Glutamatergic neuron (in vitro differentiated cells): ENCODE data around the gene GRIK4. TPM values are rescaled to one million over a fixed set of nuclear protein-coding genes. Genes with fewer than 3 reads are reported as not detected.

Experiments
- DNase-seq: peaks from one replicate; pipeline ENCODE4 v3.0.0; 2022
- H3K27ac Mint-ChIP-seq: one replicate; pipeline ENCODE4 v1.8.0; 2020; ENCODE audit warnings: mild to moderate bottlenecking, mixed read lengths, inconsistent platforms; ENCODE audit not compliant: unreplicated experiment
- H3K27me3 Mint-ChIP-seq: one replicate; pipeline ENCODE4 v1.8.0; 2020; ENCODE audit warnings: mild to moderate bottlenecking, moderate library complexity, mixed read lengths, inconsistent platforms; ENCODE audit not compliant: unreplicated experiment
- H3K36me3 Mint-ChIP-seq: one replicate; pipeline ENCODE4 v1.8.0; 2020; ENCODE audit warnings: mild to moderate bottlenecking, mixed read lengths, inconsistent platforms; ENCODE audit not compliant: unreplicated experiment
- H3K4me1 Mint-ChIP-seq: one replicate; pipeline ENCODE4 v1.8.0; 2020; ENCODE audit warnings: mild to moderate bottlenecking, low read depth, mixed read lengths, inconsistent platforms; ENCODE audit not compliant: unreplicated experiment
- H3K4me3 Mint-ChIP-seq: one replicate; pipeline ENCODE4 v1.8.0; 2020; ENCODE audit warnings: mild to moderate bottlenecking, mixed read lengths, inconsistent platforms; ENCODE audit not compliant: unreplicated experiment
- H3K9me3 Mint-ChIP-seq: one replicate; pipeline ENCODE4 v1.8.0; 2020; ENCODE audit warnings: mild to moderate bottlenecking, moderate library complexity, mixed read lengths, inconsistent platforms; ENCODE audit not compliant: unreplicated experiment
- CTCF ChIP-seq: fragments of 200-600 bp; sonication (generic); IDR thresholded peaks from one replicate; pipeline ENCODE4 v1.5.0; 2021; ENCODE audit not compliant: partially characterized antibody, unreplicated experiment
- total RNA-seq: library from RNA; stranded (reverse); fragmentation: NEBNext Ultra II Directional; extraction: Animal tissue kit (Norgen Biotek cat#: 25700); gene quantifications from one replicate; pipeline ENCODE4 v1.2.1, GENCODE V29; 2021; ENCODE audit not compliant: unreplicated experiment

GRIK4 gene
- total RNA-seq, 1 donor from 2014 or later, result 3.6 TPM

- no peak for DNase-seq
- H3K27me3 Mint-ChIP-seq, result peaks cover 8% of the 10 kb centered on the region
- no peaks in the 10 kb centered on the region for H3K9me3 Mint-ChIP-seq
- H3K27ac Mint-ChIP-seq, result no peak overlapping the region
- H3K4me1 Mint-ChIP-seq, result peaks cover 19% of the 10 kb centered on the region
- no peaks in the 10 kb centered on the region for H3K36me3 Mint-ChIP-seq
- H3K4me3 Mint-ChIP-seq, result peak overlapping the region; percentile 60
- TF ChIP-seq CTCF, result no peak
These were observed 420.9 kb downstream of the GRIK4 start for GRCh38 chr11:120932305-120932915.

- H3K4me1 Mint-ChIP-seq, result peaks cover 14% of the 10 kb centered on the region
- H3K9me3 Mint-ChIP-seq, result no peaks in the 10 kb centered on the region
- no peak for TF ChIP-seq CTCF
- no peak overlapping the region for H3K4me3 Mint-ChIP-seq
- H3K36me3 Mint-ChIP-seq, result no peaks in the 10 kb centered on the region
- no peak overlapping the region for H3K27ac Mint-ChIP-seq
- DNase-seq, result no peak
- peaks cover 4% of the 10 kb centered on the region for H3K27me3 Mint-ChIP-seq
These were observed 424.8 kb downstream of the GRIK4 start for GRCh38 chr11:120936356-120936755.

- peaks cover 4% of the 10 kb centered on the region for H3K27me3 Mint-ChIP-seq
These were observed 426.0 kb downstream of the GRIK4 start for GRCh38 chr11:120937501-120937900.

GRCh38 chr11:120938260-120938659 lies 426.7 kb downstream of the GRIK4 start:
- no peak for TF ChIP-seq CTCF
- H3K36me3 Mint-ChIP-seq, result no peaks in the 10 kb centered on the region
- no peak for DNase-seq
- H3K27me3 Mint-ChIP-seq, result peaks cover 2% of the 10 kb centered on the region
- H3K9me3 Mint-ChIP-seq, result no peaks in the 10 kb centered on the region
- peaks cover 4% of the 10 kb centered on the region for H3K4me1 Mint-ChIP-seq
- no peak overlapping the region for H3K4me3 Mint-ChIP-seq
- no peak overlapping the region for H3K27ac Mint-ChIP-seq

More at GRCh38 chr11:120937501-120937900, 426.0 kb downstream of the GRIK4 start:
- no peaks in the 10 kb centered on the region for H3K36me3 Mint-ChIP-seq
- TF ChIP-seq CTCF, result no peak
- no peaks in the 10 kb centered on the region for H3K9me3 Mint-ChIP-seq
- DNase-seq, result no peak
- no peak overlapping the region for H3K27ac Mint-ChIP-seq
- H3K4me1 Mint-ChIP-seq, result peaks cover 8% of the 10 kb centered on the region
- no peak overlapping the region for H3K4me3 Mint-ChIP-seq

GRCh38 chr11:120940160-120940848 lies 428.8 kb downstream of the GRIK4 start:
- Mint-ChIP-seq H3K27me3 (peaks cover 2% of the 10 kb centered on the region), H3K27ac (no peak overlapping the region), H3K36me3 (peaks cover 5% of the 10 kb centered on the region), H3K4me1 (no peaks in the 10 kb centered on the region), H3K9me3 (no peaks in the 10 kb centered on the region), H3K4me3 (no peak overlapping the region)
- no peak for TF ChIP-seq CTCF
- DNase-seq, result no peak
